Activated naive CD4-positive, alpha-beta T cell treated with anti-CD3 and anti-CD28 coated beads, Interleukin-2, amount 10 ng/mL, durations not matched to agents 7 days and 5 days (primary cell): ENCODE results near the gene EEFSEC.

Experiments
- CTCF ChIA-PET: fragments of 350-600 bp; sonication (Branson Sonifier 250); formaldehyde crosslinking; loops from one replicate; lab custom pipeline; 2021; ENCODE audit warnings: antibody characterized with exemption; lab: Charles Lee
- DNase-seq: peaks from one replicate; pipeline ENCODE4 v3.0.0-alpha.2; 2020
- H3K27ac Mint-ChIP-seq: one replicate; pipeline ENCODE4 v1.8.0; 2021; ENCODE audit warnings: mild to moderate bottlenecking, moderate library complexity, mixed read lengths
- H3K27me3 Mint-ChIP-seq: one replicate; pipeline ENCODE4 v1.8.0; 2021; ENCODE audit warnings: mild to moderate bottlenecking, mixed read lengths
- H3K36me3 Mint-ChIP-seq: one replicate; pipeline ENCODE4 v1.8.0; 2021; ENCODE audit warnings: mixed read lengths
- H3K4me1 Mint-ChIP-seq: one replicate; pipeline ENCODE4 v1.8.0; 2021; ENCODE audit warnings: mixed read lengths
- H3K4me3 Mint-ChIP-seq: one replicate; pipeline ENCODE4 v1.8.0; 2021; ENCODE audit warnings: mild to moderate bottlenecking, moderate library complexity, mixed read lengths
- H3K9me3 Mint-ChIP-seq: one replicate; pipeline ENCODE4 v1.8.0; 2021; ENCODE audit warnings: mixed read lengths

EEFSEC gene

GRCh38 chr3:128415200-128415772 lies 262.0 kb downstream of the EEFSEC start:
- no peaks in the 10 kb centered on the region for H3K27me3 Mint-ChIP-seq
- H3K4me3 Mint-ChIP-seq, result no peak overlapping the region
- no peaks in the 10 kb centered on the region for H3K9me3 Mint-ChIP-seq
- H3K4me1 Mint-ChIP-seq, result no peaks in the 10 kb centered on the region
- no peak overlapping the region for H3K27ac Mint-ChIP-seq
- CTCF ChIA-PET, result no interaction called here
- H3K36me3 Mint-ChIP-seq, result no peaks in the 10 kb centered on the region
- DNase-seq, result no peak

GRCh38 chr3:128415773-128416577 lies 262.7 kb downstream of the EEFSEC start:
- H3K36me3 Mint-ChIP-seq, result no peaks in the 10 kb centered on the region
- CTCF ChIA-PET, result interaction anchor here (0.9 kb wide), 1 partner anchor 11 kb away, joined by 3 read pairs; no protein-coding TSS in a partner anchor

DNA sequence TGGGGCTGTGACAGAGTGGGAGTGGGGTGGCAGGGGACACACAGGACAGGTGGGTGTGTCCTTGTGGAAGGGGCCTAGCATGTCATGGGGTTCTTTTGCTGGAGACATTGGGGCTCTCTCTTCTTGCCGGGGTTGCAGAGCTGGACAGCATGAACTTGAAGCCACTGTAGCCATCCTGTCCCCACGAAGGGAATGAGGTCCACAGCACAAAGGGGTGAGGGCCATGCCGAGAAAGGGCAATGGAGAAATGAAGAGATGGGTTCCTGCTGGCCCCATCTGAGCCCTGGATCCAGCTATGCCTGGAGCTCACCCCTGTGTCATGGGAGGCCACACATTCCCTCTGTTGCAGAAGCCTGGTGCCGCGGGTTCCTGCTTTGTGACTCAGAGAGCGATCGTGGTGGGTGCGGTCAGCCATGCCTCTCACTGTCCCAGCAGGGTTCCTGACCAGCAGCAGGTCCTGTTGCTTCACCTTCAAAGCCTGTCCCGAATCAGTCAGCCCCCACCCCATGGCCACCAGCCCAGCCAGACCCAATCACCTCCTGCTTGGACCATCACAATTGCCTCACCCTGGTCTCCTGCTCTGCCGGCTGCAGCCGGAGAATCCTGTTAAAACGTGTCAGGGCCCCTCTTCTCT lies 263.4 kb downstream of the EEFSEC start:
- no peaks in the 10 kb centered on the region for H3K27me3 Mint-ChIP-seq
- no peak overlapping the region for H3K4me3 Mint-ChIP-seq
- CTCF ChIA-PET, result interaction anchor here (0.9 kb wide), 1 partner anchor 10 kb away, joined by 3 read pairs; no protein-coding TSS in a partner anchor
- no peak overlapping the region for H3K27ac Mint-ChIP-seq
- H3K9me3 Mint-ChIP-seq, result no peaks in the 10 kb centered on the region
- H3K4me1 Mint-ChIP-seq, result no peaks in the 10 kb centered on the region
- no peak for DNase-seq
- H3K36me3 Mint-ChIP-seq, result no peaks in the 10 kb centered on the region

More at GRCh38 chr3:128415773-128416577, 262.7 kb downstream of the EEFSEC start:
- no peak overlapping the region for H3K27ac Mint-ChIP-seq
- no peaks in the 10 kb centered on the region for H3K4me1 Mint-ChIP-seq
- H3K4me3 Mint-ChIP-seq, result no peak overlapping the region
- no peaks in the 10 kb centered on the region for H3K9me3 Mint-ChIP-seq
- no peak for DNase-seq
- no peaks in the 10 kb centered on the region for H3K27me3 Mint-ChIP-seq

DNA sequence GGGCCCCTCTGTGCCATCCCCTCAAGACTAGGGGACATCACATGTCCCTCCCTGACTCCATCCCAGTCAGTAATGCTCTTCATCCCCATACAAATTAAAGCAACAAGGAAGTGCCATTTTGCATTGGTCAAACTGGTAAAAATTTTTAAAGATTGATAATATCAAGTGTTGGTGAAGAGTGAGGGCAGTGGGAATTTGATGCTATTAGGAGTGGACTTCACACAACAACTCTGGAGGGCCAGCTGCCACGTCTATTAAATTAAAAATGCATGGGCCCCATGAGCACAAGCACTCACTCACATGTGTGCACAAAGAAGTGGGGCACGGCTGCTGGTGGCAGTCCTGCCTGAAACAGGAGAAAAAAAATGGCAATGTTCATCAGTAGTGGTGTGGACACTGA lies 265.6 kb downstream of the EEFSEC start:
- Mint-ChIP-seq H3K36me3 (no peaks in the 10 kb centered on the region), H3K4me1 (no peaks in the 10 kb centered on the region), H3K9me3 (no peaks in the 10 kb centered on the region)

GRCh38 chr3:128419311-128419710 lies 266.0 kb downstream of the EEFSEC start:
- Mint-ChIP-seq H3K9me3 (no peaks in the 10 kb centered on the region), H3K27ac (no peak overlapping the region), H3K27me3 (no peaks in the 10 kb centered on the region), H3K36me3 (no peaks in the 10 kb centered on the region), H3K4me3 (no peak overlapping the region), H3K4me1 (no peaks in the 10 kb centered on the region)
- DNase-seq, result no peak
- CTCF ChIA-PET, result no interaction called here

More for the DNA sequence above, 265.6 kb downstream of the EEFSEC start:
- CTCF ChIA-PET, result no interaction called here
- no peaks in the 10 kb centered on the region for H3K27me3 Mint-ChIP-seq
- no peak overlapping the region for H3K27ac Mint-ChIP-seq
- no peak for DNase-seq
- H3K4me3 Mint-ChIP-seq, result no peak overlapping the region

- peaks cover 5% of the 10 kb centered on the region for H3K27me3 Mint-ChIP-seq
- H3K4me1 Mint-ChIP-seq, result no peaks in the 10 kb centered on the region
- H3K27ac Mint-ChIP-seq, result no peak overlapping the region
Measured at GRCh38 chr3:128420289-128420688, 267.0 kb downstream of the EEFSEC start.

GRCh38 chr3:128420720-128421438 lies 267.6 kb downstream of the EEFSEC start:
- DNase-seq, result no peak
- CTCF ChIA-PET, result interaction anchor here (1.1 to 1.4 kb wide), 2 partner anchors 78 to 186 kb away, joined by 3 read pairs; no protein-coding TSS in a partner anchor
- Mint-ChIP-seq H3K27ac (no peak overlapping the region), H3K27me3 (peaks cover 5% of the 10 kb centered on the region), H3K9me3 (no peaks in the 10 kb centered on the region), H3K36me3 (no peaks in the 10 kb centered on the region), H3K4me1 (no peaks in the 10 kb centered on the region), H3K4me3 (no peak overlapping the region)

More at GRCh38 chr3:128420289-128420688, 267.0 kb downstream of the EEFSEC start:
- CTCF ChIA-PET, result interaction anchor here (1.1 to 1.4 kb wide), 2 partner anchors 79 to 186 kb away, joined by 3 read pairs; no protein-coding TSS in a partner anchor
- DNase-seq, result no peak
- H3K4me3 Mint-ChIP-seq, result no peak overlapping the region
- no peaks in the 10 kb centered on the region for H3K36me3 Mint-ChIP-seq
- H3K9me3 Mint-ChIP-seq, result no peaks in the 10 kb centered on the region

GRCh38 chr3:128421439-128421836 lies 268.2 kb downstream of the EEFSEC start:
- H3K4me3 Mint-ChIP-seq, result no peak overlapping the region
- no peak for DNase-seq
- H3K27ac Mint-ChIP-seq, result no peak overlapping the region
- no peaks in the 10 kb centered on the region for H3K4me1 Mint-ChIP-seq
- CTCF ChIA-PET, result interaction anchor here (1.4 kb wide), 1 partner anchor 78 kb away, joined by 3 read pairs; no protein-coding TSS in a partner anchor
- H3K36me3 Mint-ChIP-seq, result no peaks in the 10 kb centered on the region
- no peaks in the 10 kb centered on the region for H3K9me3 Mint-ChIP-seq
- H3K27me3 Mint-ChIP-seq, result peaks cover 5% of the 10 kb centered on the region

GRCh38 chr3:128421966-128422365 lies 268.7 kb downstream of the EEFSEC start:
- Mint-ChIP-seq H3K4me1 (no peaks in the 10 kb centered on the region), H3K27ac (no peak overlapping the region), H3K9me3 (no peaks in the 10 kb centered on the region), H3K4me3 (no peak overlapping the region), H3K27me3 (peaks cover 5% of the 10 kb centered on the region), H3K36me3 (no peaks in the 10 kb centered on the region)
- DNase-seq, result no peak
- CTCF ChIA-PET, result interaction anchor here (1.1 kb wide), 1 partner anchor 77 kb away, joined by 3 read pairs; no protein-coding TSS in a partner anchor

DNA sequence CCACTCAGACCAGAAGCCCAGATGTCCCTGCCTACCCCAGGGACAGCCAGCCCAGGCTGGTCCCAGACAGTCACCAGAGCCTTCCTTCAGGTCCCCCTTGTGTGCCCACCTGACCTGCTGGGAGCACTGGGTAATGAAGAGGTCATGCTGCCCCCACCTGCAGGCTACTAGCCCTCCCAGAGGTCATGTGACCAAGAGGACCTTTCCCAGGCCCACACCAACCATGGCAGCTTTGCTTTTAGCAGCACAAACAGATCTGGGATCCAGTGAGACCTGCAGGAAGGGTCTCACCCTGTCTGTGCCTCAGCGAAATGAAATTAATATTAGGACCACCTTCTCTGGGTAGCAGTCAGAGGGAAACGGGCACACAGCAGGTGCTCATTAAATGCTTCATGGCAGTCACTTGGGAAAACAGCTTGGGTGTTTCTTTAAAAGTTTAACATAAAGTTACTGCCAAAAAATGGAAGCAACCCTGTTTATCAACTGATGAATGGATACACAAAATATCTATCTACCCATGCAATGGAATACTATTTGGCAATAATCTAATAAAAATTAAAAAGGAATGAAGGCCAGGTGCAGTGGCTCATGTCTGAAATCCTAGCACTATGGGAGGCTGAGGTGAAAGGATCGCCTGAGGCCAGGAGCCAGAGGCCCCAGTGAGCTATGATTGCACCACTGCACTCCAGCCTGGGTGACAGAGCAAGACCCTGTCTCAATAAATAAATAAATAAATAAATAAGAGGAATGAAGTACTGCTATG lies 269.7 kb downstream of the EEFSEC start:
- Mint-ChIP-seq H3K4me1 (no peaks in the 10 kb centered on the region), H3K36me3 (no peaks in the 10 kb centered on the region), H3K27me3 (peaks cover 14% of the 10 kb centered on the region), H3K4me3 (no peak overlapping the region), H3K27ac (no peak overlapping the region), H3K9me3 (no peaks in the 10 kb centered on the region)
- DNase-seq, result no peak
- CTCF ChIA-PET, result interaction anchor here (0.6 to 1.1 kb wide), 3 partner anchors 76 to 880 kb away, joined by 3 read pairs; no protein-coding TSS in a partner anchor

DNA sequence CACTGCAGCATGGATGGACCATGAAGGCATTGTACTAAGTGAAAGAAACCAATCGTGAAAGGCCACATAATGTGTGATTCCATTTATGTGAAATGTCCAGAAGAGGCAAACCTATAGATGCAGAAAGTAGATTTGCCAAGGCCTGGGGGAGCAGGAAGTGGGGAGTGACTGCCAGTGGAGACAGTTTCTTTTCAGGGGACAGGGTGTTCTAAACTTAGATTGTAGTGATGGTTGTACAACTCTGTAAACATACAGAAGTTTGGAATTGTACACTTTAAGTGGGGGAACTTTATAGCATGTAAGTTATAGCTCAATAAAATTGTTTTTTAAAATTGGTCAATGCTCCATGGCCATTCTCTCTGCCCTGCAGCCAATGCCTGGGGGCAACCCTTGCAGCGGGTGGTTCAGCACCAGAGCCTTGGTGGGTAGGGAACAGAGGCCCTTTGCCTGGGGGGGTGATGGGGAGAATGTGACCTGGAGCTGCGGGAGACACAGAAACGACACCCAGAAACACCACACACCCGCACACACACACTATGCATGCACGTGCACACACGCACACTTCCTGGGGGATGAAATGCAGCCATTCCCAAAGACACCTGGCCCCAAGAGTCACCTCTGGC lies 270.4 kb downstream of the EEFSEC start:
- Mint-ChIP-seq H3K27ac (no peak overlapping the region), H3K27me3 (peaks cover 21% of the 10 kb centered on the region), H3K36me3 (no peaks in the 10 kb centered on the region), H3K9me3 (no peaks in the 10 kb centered on the region), H3K4me3 (no peak overlapping the region), H3K4me1 (no peaks in the 10 kb centered on the region)
- CTCF ChIA-PET, result interaction anchor here (0.6 to 1.2 kb wide), 3 partner anchors 182 to 880 kb away, joined by 3 read pairs; no protein-coding TSS in a partner anchor
- no peak for DNase-seq

DNA sequence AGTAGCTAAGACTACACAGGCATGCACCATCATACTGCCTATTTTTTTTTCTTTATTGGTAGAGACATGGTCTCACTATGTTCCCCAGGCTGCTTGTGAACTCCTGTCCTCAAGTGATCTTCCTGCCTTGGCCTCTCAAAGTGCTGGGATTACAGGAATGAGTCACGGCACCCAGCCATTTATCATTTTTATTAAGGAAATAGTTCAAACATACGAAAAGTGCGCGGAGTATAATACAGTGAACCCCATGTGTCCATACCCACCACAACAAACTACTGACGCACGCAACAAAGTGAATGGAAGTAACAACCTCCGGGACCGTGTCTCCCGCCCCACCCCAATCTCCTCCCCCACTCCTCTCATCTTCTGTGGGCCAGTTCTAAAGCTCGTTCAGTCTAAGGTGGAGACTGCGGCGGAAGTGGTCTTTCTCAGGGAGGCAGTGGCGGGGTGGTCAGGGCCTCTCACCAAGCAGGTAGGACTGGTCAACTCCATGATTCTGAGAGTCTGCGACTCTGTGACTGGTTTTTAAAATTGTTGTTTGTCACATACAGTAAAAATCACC lies 271.3 kb downstream of the EEFSEC start:
- no peaks in the 10 kb centered on the region for H3K4me1 Mint-ChIP-seq
- no peaks in the 10 kb centered on the region for H3K9me3 Mint-ChIP-seq
- H3K27me3 Mint-ChIP-seq, result peaks cover 30% of the 10 kb centered on the region
- CTCF ChIA-PET, result interaction anchor here (1.2 to 4.4 kb wide), 3 partner anchors 73 to 330 kb away, joined by 3 to 62 read pairs (median 19); no protein-coding TSS in a partner anchor
- DNase-seq, result no peak
- no peak overlapping the region for H3K4me3 Mint-ChIP-seq
- H3K36me3 Mint-ChIP-seq, result no peaks in the 10 kb centered on the region
- H3K27ac Mint-ChIP-seq, result no peak overlapping the region
